HEK293 (cell line): Measurements from ENCODE around the gene CCDC61.

Experiments
- GLIS1 ChIP-seq: fragments of 450-650 bp; formaldehyde crosslinking; IDR thresholded peaks from 2 replicates; pipeline ENCODE4 v1.5.1; 2016; ENCODE audit warnings: missing biosample characterization, missing genetic modification characterization
- HOXD13 ChIP-seq: sonication (generic); formaldehyde crosslinking; IDR thresholded peaks from 2 replicates; pipeline ENCODE4 v1.8.0; 2022; ENCODE audit warnings: missing genetic modification reagents, borderline replicate concordance
- KLF16 ChIP-seq: fragments of 450-650 bp; formaldehyde crosslinking; IDR thresholded peaks from 2 replicates; pipeline ENCODE4 v1.5.1; 2017; ENCODE audit warnings: missing biosample characterization, missing genetic modification characterization
- MEIS1 ChIP-seq: sonication (generic); formaldehyde crosslinking; IDR thresholded peaks from 2 replicates; pipeline ENCODE4 v1.8.1; 2022; ENCODE audit warnings: missing genetic modification reagents, mild to moderate bottlenecking, borderline replicate concordance
- PRDM1 ChIP-seq: fragments of 450-650 bp; formaldehyde crosslinking; IDR thresholded peaks from 2 replicates; pipeline ENCODE4; 2016; ENCODE audit warnings: missing biosample characterization, missing genetic modification characterization
- RBAK ChIP-seq: fragments of 450-650 bp; formaldehyde crosslinking; IDR thresholded peaks from 2 replicates; pipeline ENCODE4 v1.5.1; 2016; ENCODE audit warnings: missing biosample characterization, missing genetic modification characterization
- SCRT1 ChIP-seq: fragments of 450-650 bp; formaldehyde crosslinking; IDR thresholded peaks from 2 replicates; pipeline ENCODE4 v1.5.1; 2016; ENCODE audit warnings: missing biosample characterization, missing genetic modification characterization, borderline replicate concordance
- WT1 ChIP-seq: fragments of 450-650 bp; formaldehyde crosslinking; IDR thresholded peaks from 2 replicates; pipeline ENCODE4 v1.5.1; 2016; ENCODE audit warnings: missing biosample characterization, missing genetic modification characterization
- ZBTB17 ChIP-seq: fragments of 450-650 bp; formaldehyde crosslinking; IDR thresholded peaks from 2 replicates; pipeline ENCODE4 v1.5.1; 2016; ENCODE audit warnings: missing biosample characterization, missing genetic modification characterization
- ZBTB21 ChIP-seq: fragments of 450-650 bp; formaldehyde crosslinking; IDR thresholded peaks from 2 replicates; pipeline ENCODE4 v1.5.1; 2017; ENCODE audit warnings: missing biosample characterization, missing genetic modification characterization
- ZBTB48 ChIP-seq: fragments of 450-650 bp; formaldehyde crosslinking; IDR thresholded peaks from 2 replicates; pipeline ENCODE4 v1.5.1; 2016; ENCODE audit warnings: missing biosample characterization, missing genetic modification characterization
- ZNF155 ChIP-seq: fragments of 450-650 bp; formaldehyde crosslinking; IDR thresholded peaks from 2 replicates; pipeline ENCODE4 v1.5.1; 2016; ENCODE audit warnings: missing biosample characterization, missing genetic modification characterization
- ZNF202 ChIP-seq: fragments of 450-650 bp; formaldehyde crosslinking; IDR thresholded peaks from 2 replicates; pipeline ENCODE4 v1.5.1; 2016; ENCODE audit warnings: missing biosample characterization, missing genetic modification characterization, borderline replicate concordance
- ZNF394 ChIP-seq: fragments of 450-650 bp; formaldehyde crosslinking; IDR thresholded peaks from 2 replicates; pipeline ENCODE4 v1.5.1; 2016; ENCODE audit warnings: missing biosample characterization, missing genetic modification characterization, mild to moderate bottlenecking, moderate library complexity, borderline replicate concordance
- ZNF626 ChIP-seq: fragments of 450-650 bp; sonication (Bioruptor Pico); formaldehyde crosslinking; IDR thresholded peaks from 2 replicates; pipeline ENCODE4 v1.5.1; 2018; ENCODE audit warnings: missing biosample characterization, missing genetic modification characterization, inconsistent platforms
- ZNF629 ChIP-seq: fragments of 450-650 bp; formaldehyde crosslinking; IDR thresholded peaks from 2 replicates; pipeline ENCODE4 v1.5.1; 2017; ENCODE audit warnings: missing biosample characterization, missing genetic modification characterization
- ZNF76 ChIP-seq: fragments of 450-650 bp; formaldehyde crosslinking; IDR thresholded peaks from 2 replicates; pipeline ENCODE4; 2016; ENCODE audit warnings: low read depth, missing biosample characterization, missing genetic modification characterization, borderline replicate concordance
- TF ChIP-seq, protein P1 (sequence below): fragments of 450-650 bp; formaldehyde crosslinking; IDR thresholded peaks from 2 replicates; pipeline ENCODE4 v1.5.1; 2016; ENCODE audit warnings: missing biosample characterization, missing genetic modification characterization
- TF ChIP-seq, protein P2 (sequence below): fragments of 450-650 bp; formaldehyde crosslinking; IDR thresholded peaks from 2 replicates; pipeline ENCODE4 v1.5.1; 2016; ENCODE audit warnings: missing biosample characterization, missing genetic modification characterization
- TF ChIP-seq, protein P3 (sequence below): fragments of 450-650 bp; formaldehyde crosslinking; IDR thresholded peaks from 2 replicates; pipeline ENCODE4 v1.5.1; 2016; ENCODE audit warnings: missing biosample characterization, missing genetic modification characterization
- TF ChIP-seq, protein P4 (sequence below): fragments of 450-650 bp; formaldehyde crosslinking; IDR thresholded peaks from 2 replicates; pipeline ENCODE4 v1.5.1; 2017; ENCODE audit warnings: missing biosample characterization, missing genetic modification characterization
- TF ChIP-seq, protein P5 (sequence below): fragments of 450-650 bp; formaldehyde crosslinking; IDR thresholded peaks from 2 replicates; pipeline ENCODE4 v1.5.1; 2016; ENCODE audit warnings: missing biosample characterization, missing genetic modification characterization
- TF ChIP-seq, protein P6 (sequence below): sonication (generic); formaldehyde crosslinking; IDR thresholded peaks from 2 replicates; pipeline ENCODE4 v1.8.1; 2022; ENCODE audit warnings: mild to moderate bottlenecking, moderate library complexity, missing genetic modification reagents
- TF ChIP-seq, protein P7 (sequence below): fragments of 450-650 bp; formaldehyde crosslinking; IDR thresholded peaks from 2 replicates; pipeline ENCODE4 v1.5.1; 2016; ENCODE audit warnings: missing biosample characterization, missing genetic modification characterization

CCDC61 gene

DNA sequence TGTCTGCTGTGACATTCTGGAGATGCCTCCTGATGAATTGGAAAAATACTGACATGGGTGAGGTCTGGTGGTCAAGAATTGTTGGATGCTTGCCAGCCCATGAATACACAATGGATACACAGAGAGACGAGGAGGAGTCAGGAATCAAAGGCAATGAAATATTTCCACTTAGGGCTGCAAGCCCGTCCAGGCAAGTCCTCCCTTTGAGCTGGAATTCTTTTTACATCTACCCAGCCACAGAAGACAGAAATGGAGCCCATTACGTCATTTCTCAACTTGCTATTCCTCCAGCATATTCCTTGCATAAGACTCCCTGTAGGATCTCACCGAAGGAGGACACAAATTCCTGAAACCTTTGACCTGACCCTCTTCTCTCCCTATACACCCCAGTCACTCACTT is 61.3 kb downstream of the CCDC61 start (continued):
- TF ChIP-seq, protein P1, sequence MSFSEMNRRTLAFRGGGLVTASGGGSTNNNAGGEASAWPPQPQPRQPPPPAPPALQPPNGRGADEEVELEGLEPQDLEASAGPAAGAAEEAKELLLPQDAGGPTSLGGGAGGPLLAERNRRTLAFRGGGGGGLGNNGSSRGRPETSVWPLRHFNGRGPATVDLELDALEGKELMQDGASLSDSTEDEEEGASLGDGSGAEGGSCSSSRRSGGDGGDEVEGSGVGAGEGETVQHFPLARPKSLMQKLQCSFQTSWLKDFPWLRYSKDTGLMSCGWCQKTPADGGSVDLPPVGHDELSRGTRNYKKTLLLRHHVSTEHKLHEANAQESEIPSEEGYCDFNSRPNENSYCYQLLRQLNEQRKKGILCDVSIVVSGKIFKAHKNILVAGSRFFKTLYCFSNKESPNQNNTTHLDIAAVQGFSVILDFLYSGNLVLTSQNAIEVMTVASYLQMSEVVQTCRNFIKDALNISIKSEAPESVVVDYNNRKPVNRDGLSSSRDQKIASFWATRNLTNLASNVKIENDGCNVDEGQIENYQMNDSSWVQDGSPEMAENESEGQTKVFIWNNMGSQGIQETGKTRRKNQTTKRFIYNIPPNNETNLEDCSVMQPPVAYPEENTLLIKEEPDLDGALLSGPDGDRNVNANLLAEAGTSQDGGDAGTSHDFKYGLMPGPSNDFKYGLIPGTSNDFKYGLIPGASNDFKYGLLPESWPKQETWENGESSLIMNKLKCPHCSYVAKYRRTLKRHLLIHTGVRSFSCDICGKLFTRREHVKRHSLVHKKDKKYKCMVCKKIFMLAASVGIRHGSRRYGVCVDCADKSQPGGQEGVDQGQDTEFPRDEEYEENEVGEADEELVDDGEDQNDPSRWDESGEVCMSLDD (tag by site-specific recombination), result no peak
- TF ChIP-seq ZBTB17 (tag by site-specific recombination) (no peak), ZBTB48 (no peak), ZNF155 (tag by site-specific recombination) (no peak), ZNF76 (tag by site-specific recombination) (no peak), GLIS1 (tag by site-specific recombination) (0 out of 2 replicates have a peak, but pooled peaks have one; percentile 16), MEIS1 (CRISPR knock-in tag) (no peak), ZNF626 (no peak), ZNF629 (tag by site-specific recombination) (peak; percentile 53; the same call in 1 of the 2 replicates), ZNF394 (tag by site-specific recombination) (no peak), KLF16 (tag by site-specific recombination) (no peak), PRDM1 (tag by site-specific recombination) (peak; percentile 8; the same call in 1 of the 2 replicates), ZNF202 (tag by site-specific recombination) (no peak), SCRT1 (no peak), RBAK (tag by site-specific recombination) (no peak), ZBTB21 (tag by site-specific recombination) (peak; percentile 58; the same call in 1 of the 2 replicates), HOXD13 (CRISPR knock-in tag) (no peak), WT1 (tag by site-specific recombination) (no peak)
- TF ChIP-seq, protein P2, sequence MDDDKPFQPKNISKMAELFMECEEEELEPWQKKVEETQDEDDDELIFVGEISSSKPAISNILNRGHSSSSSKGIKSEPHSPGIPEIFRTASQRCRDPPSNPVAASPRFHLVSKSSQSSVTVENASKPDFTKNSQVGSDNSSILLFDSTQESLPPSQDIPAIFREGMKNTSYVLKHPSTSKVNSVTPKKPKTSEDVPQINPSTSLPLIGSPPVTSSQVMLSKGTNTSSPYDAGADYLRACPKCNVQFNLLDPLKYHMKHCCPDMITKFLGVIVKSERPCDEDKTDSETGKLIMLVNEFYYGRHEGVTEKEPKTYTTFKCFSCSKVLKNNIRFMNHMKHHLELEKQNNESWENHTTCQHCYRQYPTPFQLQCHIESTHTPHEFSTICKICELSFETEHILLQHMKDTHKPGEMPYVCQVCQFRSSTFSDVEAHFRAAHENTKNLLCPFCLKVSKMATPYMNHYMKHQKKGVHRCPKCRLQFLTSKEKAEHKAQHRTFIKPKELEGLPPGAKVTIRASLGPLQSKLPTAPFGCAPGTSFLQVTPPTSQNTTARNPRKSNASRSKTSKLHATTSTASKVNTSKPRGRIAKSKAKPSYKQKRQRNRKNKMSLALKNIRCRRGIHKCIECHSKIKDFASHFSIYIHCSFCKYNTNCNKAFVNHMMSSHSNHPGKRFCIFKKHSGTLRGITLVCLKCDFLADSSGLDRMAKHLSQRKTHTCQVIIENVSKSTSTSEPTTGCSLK (tag by site-specific recombination), result no peak
- TF ChIP-seq, protein P3, sequence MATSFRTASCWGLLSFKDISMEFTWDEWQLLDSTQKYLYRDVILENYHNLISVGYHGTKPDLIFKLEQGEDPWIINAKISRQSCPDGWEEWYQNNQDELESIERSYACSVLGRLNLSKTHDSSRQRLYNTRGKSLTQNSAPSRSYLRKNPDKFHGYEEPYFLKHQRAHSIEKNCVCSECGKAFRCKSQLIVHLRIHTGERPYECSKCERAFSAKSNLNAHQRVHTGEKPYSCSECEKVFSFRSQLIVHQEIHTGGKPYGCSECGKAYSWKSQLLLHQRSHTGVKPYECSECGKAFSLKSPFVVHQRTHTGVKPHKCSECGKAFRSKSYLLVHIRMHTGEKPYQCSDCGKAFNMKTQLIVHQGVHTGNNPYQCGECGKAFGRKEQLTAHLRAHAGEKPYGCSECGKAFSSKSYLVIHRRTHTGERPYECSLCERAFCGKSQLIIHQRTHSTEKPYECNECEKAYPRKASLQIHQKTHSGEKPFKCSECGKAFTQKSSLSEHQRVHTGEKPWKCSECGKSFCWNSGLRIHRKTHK (tag by site-specific recombination), result no peak
- TF ChIP-seq, protein P4, sequence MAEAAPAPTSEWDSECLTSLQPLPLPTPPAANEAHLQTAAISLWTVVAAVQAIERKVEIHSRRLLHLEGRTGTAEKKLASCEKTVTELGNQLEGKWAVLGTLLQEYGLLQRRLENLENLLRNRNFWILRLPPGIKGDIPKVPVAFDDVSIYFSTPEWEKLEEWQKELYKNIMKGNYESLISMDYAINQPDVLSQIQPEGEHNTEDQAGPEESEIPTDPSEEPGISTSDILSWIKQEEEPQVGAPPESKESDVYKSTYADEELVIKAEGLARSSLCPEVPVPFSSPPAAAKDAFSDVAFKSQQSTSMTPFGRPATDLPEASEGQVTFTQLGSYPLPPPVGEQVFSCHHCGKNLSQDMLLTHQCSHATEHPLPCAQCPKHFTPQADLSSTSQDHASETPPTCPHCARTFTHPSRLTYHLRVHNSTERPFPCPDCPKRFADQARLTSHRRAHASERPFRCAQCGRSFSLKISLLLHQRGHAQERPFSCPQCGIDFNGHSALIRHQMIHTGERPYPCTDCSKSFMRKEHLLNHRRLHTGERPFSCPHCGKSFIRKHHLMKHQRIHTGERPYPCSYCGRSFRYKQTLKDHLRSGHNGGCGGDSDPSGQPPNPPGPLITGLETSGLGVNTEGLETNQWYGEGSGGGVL (tag by site-specific recombination), result no peak
- TF ChIP-seq, protein P5, sequence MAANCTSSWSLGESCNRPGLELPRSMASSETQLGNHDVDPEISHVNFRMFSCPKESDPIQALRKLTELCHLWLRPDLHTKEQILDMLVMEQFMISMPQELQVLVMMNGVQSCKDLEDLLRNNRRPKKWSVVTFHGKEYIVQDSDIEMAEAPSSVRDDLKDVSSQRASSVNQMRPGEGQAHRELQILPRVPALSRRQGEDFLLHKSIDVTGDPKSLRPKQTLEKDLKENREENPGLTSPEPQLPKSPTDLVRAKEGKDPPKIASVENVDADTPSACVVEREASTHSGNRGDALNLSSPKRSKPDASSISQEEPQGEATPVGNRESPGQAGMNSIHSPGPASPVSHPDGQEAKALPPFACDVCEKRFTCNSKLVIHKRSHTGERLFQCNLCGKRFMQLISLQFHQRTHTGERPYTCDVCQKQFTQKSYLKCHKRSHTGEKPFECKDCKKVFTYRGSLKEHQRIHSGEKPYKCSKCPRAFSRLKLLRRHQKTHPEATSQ (tag by site-specific recombination), result no peak
- TF ChIP-seq, protein P6, sequence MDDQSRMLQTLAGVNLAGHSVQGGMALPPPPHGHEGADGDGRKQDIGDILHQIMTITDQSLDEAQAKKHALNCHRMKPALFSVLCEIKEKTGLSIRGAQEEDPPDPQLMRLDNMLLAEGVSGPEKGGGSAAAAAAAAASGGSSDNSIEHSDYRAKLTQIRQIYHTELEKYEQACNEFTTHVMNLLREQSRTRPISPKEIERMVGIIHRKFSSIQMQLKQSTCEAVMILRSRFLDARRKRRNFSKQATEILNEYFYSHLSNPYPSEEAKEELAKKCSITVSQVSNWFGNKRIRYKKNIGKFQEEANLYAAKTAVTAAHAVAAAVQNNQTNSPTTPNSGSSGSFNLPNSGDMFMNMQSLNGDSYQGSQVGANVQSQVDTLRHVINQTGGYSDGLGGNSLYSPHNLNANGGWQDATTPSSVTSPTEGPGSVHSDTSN (CRISPR knock-in tag), result no peak
- TF ChIP-seq, protein P7, sequence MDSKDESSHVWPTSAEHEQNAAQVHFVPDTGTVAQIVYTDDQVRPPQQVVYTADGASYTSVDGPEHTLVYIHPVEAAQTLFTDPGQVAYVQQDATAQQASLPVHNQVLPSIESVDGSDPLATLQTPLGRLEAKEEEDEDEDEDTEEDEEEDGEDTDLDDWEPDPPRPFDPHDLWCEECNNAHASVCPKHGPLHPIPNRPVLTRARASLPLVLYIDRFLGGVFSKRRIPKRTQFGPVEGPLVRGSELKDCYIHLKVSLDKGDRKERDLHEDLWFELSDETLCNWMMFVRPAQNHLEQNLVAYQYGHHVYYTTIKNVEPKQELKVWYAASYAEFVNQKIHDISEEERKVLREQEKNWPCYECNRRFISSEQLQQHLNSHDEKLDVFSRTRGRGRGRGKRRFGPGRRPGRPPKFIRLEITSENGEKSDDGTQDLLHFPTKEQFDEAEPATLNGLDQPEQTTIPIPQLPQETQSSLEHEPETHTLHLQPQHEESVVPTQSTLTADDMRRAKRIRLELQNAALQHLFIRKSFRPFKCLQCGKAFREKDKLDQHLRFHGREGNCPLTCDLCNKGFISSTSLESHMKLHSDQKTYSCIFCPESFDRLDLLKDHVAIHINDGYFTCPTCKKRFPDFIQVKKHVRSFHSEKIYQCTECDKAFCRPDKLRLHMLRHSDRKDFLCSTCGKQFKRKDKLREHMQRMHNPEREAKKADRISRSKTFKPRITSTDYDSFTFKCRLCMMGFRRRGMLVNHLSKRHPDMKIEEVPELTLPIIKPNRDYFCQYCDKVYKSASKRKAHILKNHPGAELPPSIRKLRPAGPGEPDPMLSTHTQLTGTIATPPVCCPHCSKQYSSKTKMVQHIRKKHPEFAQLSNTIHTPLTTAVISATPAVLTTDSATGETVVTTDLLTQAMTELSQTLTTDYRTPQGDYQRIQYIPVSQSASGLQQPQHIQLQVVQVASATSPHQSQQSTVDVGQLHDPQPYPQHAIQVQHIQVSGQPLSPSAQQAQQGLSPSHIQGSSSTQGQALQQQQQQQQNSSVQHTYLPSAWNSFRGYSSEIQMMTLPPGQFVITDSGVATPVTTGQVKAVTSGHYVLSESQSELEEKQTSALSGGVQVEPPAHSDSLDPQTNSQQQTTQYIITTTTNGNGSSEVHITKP (tag by site-specific recombination), result no peak
